Left hindlimb (tissue), 1 donor: ENCODE measurements around the gene TMEM132C.

Experiments
- DNase-seq: peaks from one replicate; pipeline ENCODE4 v3.0.0-alpha.2; 2018

TMEM132C gene

GRCh38 chr12:128353301-128353700 lies 86.3 kb downstream of the TMEM132C start:
- DNase-seq = no peak

DNA sequence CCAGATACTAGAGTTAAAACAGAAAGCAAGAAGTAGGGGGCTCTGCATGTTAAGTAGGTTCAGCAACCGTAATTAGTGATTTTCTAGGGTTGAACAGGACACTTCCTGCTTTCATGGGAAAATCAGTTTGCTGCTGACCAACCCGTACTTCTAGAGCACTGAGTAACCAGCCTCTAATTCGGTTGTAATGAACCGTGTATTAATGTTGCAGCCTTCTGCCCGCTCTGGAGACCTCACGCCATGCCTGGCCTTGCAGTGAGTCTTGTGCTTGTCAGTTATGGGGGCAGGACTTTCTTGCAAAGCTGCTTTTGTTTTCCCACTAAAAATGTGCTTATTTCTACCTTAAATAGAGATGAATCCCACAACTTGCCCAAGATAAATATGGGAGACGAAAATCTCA lies 89.6 kb downstream of the TMEM132C start:
- DNase-seq = no peak

GRCh38 chr12:128361400-128361995 lies 94.5 kb downstream of the TMEM132C start:
- DNase-seq = no peak

- no peak for DNase-seq
Measured at GRCh38 chr12:128365032-128365431, 98.1 kb downstream of the TMEM132C start.

- DNase-seq = peak; percentile 48
Measured at GRCh38 chr12:128365651-128366231, 98.8 kb downstream of the TMEM132C start.

GRCh38 chr12:128367961-128368360 lies 101.0 kb downstream of the TMEM132C start:
- no peak for DNase-seq

- peak; percentile 45 for DNase-seq
Measured at GRCh38 chr12:128381541-128381940, 114.6 kb downstream of the TMEM132C start.

DNA sequence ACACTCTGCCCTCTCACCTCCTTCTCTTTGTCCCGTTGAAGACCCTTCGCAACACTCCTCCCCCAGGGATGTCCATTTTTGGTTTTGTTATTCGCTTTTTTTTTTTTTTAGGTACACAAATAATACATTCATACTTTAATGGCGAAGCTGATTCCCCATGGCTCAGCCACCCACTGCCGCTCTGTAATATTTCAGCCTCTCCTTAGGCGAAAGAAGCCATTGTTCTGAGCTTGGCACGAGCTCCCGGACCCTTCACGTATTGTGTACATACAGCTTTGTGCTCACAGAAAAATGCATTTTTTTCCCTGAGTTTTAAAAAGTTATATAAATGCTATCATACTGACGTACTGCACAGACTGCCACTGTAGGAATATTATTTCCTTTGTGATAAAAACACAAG lies 115.0 kb downstream of the TMEM132C start:
- DNase-seq = no peak

DNA sequence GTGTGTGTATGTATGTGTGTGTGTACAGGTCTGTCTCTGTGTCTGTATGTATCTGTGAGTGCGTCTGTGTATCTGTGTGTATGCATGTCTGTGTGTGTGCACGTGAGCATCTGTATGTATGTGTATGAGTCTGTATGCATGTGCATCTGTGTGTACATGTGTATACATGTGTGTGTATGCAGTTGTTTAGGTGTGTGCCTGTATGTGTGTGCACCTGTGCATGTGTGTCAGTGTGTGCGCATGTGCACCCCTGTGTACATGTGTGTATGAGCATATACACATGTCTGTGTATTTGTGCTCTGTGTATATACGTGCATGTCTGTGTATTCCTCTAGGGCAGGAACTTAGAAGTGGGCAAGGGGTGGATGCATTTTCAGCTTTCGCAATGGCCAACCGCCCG lies 116.0 kb downstream of the TMEM132C start:
- DNase-seq = no peak

- no peak for DNase-seq
Measured at GRCh38 chr12:128383357-128383937, 116.5 kb downstream of the TMEM132C start.

GRCh38 chr12:128385736-128386135 lies 118.8 kb downstream of the TMEM132C start:
- DNase-seq = no peak

DNA sequence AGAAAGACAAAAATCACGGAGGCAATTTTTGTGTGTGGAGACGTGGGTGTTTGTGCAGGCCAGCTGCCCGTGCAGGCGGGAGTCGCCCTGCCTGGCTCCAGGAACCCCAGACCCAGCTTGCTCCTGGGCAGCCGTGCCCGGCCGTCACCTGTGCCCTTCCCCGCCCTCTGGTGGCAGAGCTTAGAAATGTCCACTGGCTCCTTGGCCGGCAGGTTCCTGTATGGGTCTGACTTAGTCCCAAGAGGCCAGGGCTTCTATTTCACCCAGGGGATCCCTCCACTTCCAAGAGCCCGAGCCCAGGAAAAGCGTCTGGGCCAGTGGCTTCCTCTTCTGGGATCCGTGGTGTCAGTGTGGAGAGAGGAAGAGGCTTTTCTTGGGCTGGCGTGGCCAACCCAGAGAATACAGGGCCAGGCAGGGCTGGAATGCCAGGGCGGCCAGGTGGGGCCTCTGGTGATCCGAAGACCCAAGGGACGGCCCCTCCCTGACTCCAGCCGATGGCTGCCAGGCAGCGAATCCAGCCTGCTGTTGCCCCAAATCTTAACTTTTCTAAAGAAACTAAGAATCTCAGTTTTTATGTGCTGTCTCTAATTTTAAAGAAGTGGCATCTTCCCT lies 120.9 kb downstream of the TMEM132C start:
- DNase-seq = no peak

GRCh38 chr12:128388461-128389000 lies 121.6 kb downstream of the TMEM132C start:
- DNase-seq = peak; percentile 44

DNA sequence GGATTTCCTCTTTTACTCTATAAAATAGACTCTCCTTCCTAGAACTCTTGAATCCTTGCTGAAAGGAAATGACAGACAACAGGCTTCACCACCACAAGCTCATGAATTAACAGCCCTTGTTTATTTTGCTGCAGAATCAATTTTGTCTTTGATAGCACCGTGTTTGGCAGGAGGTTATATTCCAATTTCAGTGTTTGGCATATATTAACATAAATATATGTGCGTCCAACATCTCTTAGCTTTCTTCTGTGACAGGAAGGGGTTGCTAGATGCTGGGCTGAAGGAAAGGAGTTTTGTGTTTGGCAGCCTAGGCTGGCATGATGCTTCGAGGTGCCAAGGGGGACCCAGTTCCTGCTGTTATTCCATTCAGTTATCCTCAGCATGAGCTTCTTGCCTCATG lies 126.4 kb downstream of the TMEM132C start:
- DNase-seq = no peak

DNA sequence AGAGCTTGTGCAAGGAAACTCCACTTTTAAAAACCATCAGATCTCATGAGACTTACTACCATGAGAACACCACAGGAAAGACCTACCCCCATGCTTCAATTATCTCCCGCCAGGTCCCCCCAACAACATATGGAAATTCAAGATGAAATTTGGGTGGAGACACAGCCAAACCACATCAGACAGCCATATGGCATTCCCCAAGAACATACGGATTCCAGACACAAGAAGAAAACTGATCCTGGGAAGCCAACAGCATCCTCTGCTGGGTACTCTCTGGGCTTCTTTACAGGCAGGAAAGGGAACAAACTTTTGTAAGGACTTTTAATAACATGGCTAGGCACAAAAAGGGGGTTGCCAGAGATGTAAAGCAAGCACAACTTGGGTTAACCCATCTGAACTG lies 127.2 kb downstream of the TMEM132C start:
- no peak for DNase-seq

DNA sequence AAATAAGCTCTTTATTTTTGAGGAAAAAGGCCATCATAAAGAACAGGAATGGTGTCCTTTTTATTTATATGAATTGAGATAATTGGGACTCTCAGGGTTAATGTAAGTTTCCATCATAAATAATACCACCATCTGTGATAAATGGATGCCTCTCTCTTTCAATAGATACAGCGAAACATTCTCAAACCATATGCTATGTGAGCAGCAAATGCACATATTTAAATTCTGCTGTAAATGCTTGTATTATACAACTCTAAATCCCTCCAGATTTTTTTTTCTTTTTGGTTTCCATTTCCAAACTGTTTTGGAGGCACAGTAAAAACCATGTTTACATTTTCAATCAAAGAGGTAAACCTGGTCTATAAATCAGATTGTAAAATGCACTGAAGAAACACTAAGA lies 132.3 kb downstream of the TMEM132C start:
- DNase-seq = no peak

DNA sequence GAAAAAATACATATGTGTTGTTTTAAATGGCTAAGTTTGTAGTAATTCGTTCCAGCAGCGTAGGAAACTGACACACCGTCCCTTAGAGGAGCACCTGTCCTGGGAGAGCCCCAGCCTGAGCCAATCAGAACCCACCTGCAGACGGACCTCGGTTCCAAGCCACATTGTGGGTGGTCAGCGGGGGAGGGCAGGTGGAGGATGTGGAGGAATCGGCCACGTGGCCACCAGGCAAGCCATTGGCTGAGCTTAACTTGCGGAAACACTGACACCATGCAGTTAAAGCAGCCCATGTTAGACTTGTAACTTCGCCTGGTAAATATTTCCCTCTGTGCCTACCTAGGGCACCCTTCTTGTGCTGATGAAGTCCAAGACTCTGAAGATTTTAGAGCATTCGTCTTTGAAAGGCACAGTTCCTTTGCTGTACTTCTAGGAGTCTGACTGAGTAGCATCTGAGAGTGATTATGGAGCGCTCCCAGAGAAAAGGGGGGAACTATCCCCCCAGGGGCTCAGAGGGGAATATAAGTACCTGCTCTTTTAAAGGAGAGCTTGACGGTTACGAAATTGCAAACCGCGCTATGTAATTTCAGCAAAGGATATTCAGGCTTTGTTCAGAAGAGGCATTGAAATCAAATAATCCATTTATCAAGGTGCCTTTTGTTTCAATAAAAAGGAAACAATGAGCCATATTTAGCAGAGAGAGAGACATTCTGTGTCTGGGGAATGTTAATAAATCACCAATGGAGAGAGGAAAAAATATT lies 135.7 kb downstream of the TMEM132C start:
- DNase-seq = no peak

DNA sequence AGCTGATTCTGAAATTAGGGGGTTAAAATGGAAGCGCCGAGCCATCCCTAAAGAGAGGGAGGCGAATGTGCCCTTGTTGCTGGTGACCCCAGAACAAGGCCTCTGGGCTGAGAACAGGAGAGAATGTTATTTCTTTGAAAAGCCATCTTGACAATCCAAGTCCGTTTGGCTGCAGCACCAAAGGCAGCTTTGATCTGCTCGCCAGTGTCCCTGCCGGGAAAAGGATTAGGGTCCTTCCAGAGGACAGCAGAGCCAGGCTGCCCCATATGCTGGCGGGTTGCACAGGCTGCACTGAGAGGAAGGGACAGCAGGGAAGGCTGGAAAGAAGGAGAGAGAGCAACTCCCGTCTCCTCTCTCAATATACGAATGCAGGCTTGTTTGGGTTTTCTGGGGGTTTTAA lies 141.7 kb downstream of the TMEM132C start:
- DNase-seq = peak; percentile 59

- no peak for DNase-seq
Measured at GRCh38 chr12:128415036-128415560, 148.1 kb downstream of the TMEM132C start.

DNA sequence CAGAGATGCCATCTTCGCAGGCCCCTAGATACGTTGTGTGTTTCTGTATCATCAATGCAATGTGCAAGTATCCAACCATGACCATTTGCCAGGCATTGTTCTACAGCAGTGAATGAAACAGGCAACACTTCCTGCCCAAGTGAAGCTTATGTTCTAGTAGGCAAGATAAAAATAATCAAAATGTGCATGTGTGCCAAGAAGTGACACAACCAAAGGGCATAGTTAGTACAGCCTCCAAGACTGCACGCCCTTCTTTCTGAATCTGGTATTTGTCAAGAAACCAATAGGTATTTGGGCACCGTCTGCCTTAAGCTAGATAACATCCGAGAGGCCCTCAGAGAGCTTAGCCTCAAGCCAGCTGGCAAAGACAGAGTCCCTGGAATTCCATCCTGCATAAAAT lies 152.0 kb downstream of the TMEM132C start:
- no peak for DNase-seq

DNA sequence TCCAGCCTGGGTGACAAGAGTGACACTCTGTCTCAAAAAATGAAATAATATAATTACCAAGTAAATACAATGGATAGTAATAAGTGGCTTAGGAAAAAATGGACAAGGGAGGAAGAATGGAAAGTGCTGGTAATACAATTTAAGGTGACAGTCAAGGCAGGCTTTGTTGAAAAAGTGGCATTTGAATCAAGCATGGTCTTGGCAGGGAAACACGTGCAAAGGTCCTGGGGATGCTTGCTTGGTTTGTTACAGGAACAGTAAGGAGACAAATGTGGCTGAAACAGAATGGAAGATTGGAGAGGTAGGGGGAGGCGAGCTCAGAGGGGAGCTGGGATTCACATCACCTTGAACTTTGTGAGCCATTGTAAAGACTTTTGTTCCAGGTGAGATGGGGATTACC lies 153.2 kb downstream of the TMEM132C start:
- no peak for DNase-seq

- DNase-seq = no peak
Measured at GRCh38 chr12:128421375-128421774, 154.4 kb downstream of the TMEM132C start.

GRCh38 chr12:128423205-128423604 lies 156.2 kb downstream of the TMEM132C start:
- DNase-seq = no peak
